HCT116 (cell line): ENCODE data around the gene R3HDM1. TPM values are rescaled to one million over a fixed set of nuclear protein-coding genes. Genes with fewer than 3 reads are reported as not detected.

Experiments
- ATAC-seq: fragments of 200-7000 bp; cut with Tn5 transposase; 2 replicates; pipeline ENCODE4 v1.9.1; 2020; ENCODE audit warnings: mild to moderate bottlenecking, moderate library complexity
- BruUV-seq: library from RNA; stranded (reverse); fragments of 400-500 nt; replicated peaks from 2 replicates; lab custom pipeline; 2021; lab: Mats Ljungman, UMichigan
- CTCF ChIA-PET: fragments of 300-600 bp; sonication (Branson Sonifier 250); formaldehyde crosslinking; loops from one replicate; lab custom pipeline; 2021; ENCODE audit warnings: antibody characterized with exemption; lab: Charles Lee
- POLR2A ChIA-PET: fragments of 300-600, 350-600 bp; sonication (Branson Sonifier 250); formaldehyde crosslinking; loops from one replicate; lab custom pipeline; 2021; ENCODE audit warnings: antibody characterized with exemption; lab: Charles Lee
- RAD21 ChIA-PET, 2 experiments: fragments of 300-600 bp; sonication (Branson Sonifier 250); formaldehyde crosslinking; loops; one replicate each; lab custom pipeline; 2023; ENCODE audit warnings: low total read pairs in 2 of 2; ENCODE audit not compliant: uncharacterized antibody in 2 of 2, unreplicated experiment in 2 of 2, low non-redundant PET in 1 of 2; lab: Charles Lee
- DNase-seq: peaks from one replicate; pipeline ENCODE4 v3.0.0-alpha.2; 2010; ENCODE audit warnings: low read depth, low spot score
- H2AFZ ChIP-seq: fragments of 200-600 bp; shearing (Covaris generic), sonication (generic); 2 replicates; pipeline ENCODE4 v1.6.1; 2017; ENCODE audit warnings: low read depth, mixed run types, mixed read lengths, antibody characterized with exemption, low read length; ENCODE audit not compliant: poor library complexity, severe bottlenecking
- H3K27ac ChIP-seq: 2 replicates; pipeline ENCODE4 v1.5.1; 2012; ENCODE audit warnings: low read depth, low read length
- H3K27me3 ChIP-seq: fragments of 200-600 bp; sonication (generic); 2 replicates; pipeline ENCODE4 v1.6.1; 2016; ENCODE audit warnings: mixed run types, low read length, mixed read lengths; ENCODE audit not compliant: insufficient read depth
- H3K36me3 ChIP-seq, 2 experiments: fragments of 200-500 bp in 1 of 2; fragments of 200-600 bp in 1 of 2; sonication (Bioruptor generic) in 1 of 2; sonication (generic) in 1 of 2; 2 replicates each; pipeline versions ENCODE4 v1.5.1 to v1.6.1; 2014 to 2016; ENCODE audit warnings: low read length in 2 of 2, inconsistent platforms in 1 of 2, mixed read lengths in 1 of 2, mixed run types in 1 of 2; ENCODE audit not compliant: insufficient read depth in 2 of 2, control insufficient read depth in 1 of 2
- H3K4me1 ChIP-seq, 2 experiments: fragments of 200-600 bp in 1 of 2; sonication (generic) in 1 of 2; 2 replicates each; pipeline versions ENCODE4 v1.5.1 to v1.6.1; 2012 to 2017; ENCODE audit warnings: low read length in 2 of 2, inconsistent platforms in 1 of 2, mild to moderate bottlenecking in 1 of 2, mixed read lengths in 1 of 2, mixed run types in 1 of 2, moderate library complexity in 1 of 2; ENCODE audit not compliant: insufficient read depth in 2 of 2, control insufficient read depth in 1 of 2
- H3K4me2 ChIP-seq: fragments of 200-600 bp; sonication (generic); 2 replicates; pipeline ENCODE4 v1.6.1; 2017; ENCODE audit warnings: mixed run types, low read length, mixed read lengths
- H3K4me3 ChIP-seq, 2 experiments: fragments of 200-600 bp in 1 of 2; sonication (generic) in 1 of 2; replicated peaks in 1 of 2; 2 replicates each; pipeline ENCODE4 v1.5.1; 2011 to 2016; ENCODE audit warnings: low read length in 2 of 2, control low read depth in 1 of 2, low read depth in 1 of 2, mild to moderate bottlenecking in 1 of 2, mixed read lengths in 1 of 2, mixed run types in 1 of 2
- H3K79me2 ChIP-seq: fragments of 200-600 bp; sonication (generic); 2 replicates; pipeline ENCODE4 v1.6.1; 2017; ENCODE audit warnings: mild to moderate bottlenecking, mixed run types, low read length, moderate library complexity, mixed read lengths; ENCODE audit not compliant: insufficient read depth
- H3K9ac ChIP-seq: fragments of 200-600 bp; sonication (generic); 2 replicates; pipeline ENCODE4 v1.6.1; 2016; ENCODE audit warnings: low read length, mixed read lengths
- H3K9me2 ChIP-seq: fragments of 200-600 bp; sonication (generic), shearing (Covaris generic); 2 replicates; pipeline ENCODE4 v1.6.1; 2017; ENCODE audit warnings: mixed run types, mild to moderate bottlenecking, moderate library complexity; ENCODE audit not compliant: insufficient read depth
- H3K9me3 ChIP-seq, 2 experiments: fragments of 200-500 bp in 1 of 2; fragments of 200-600 bp in 1 of 2; sonication (Bioruptor generic) in 1 of 2; sonication (generic) in 1 of 2; 2 replicates each; pipeline ENCODE4 v1.6.1; 2014 to 2017; ENCODE audit warnings: low read length in 2 of 2, mixed read lengths in 2 of 2, inconsistent platforms in 1 of 2, low read depth in 1 of 2, mild to moderate bottlenecking in 1 of 2, mixed run types in 1 of 2, moderate library complexity in 1 of 2; ENCODE audit not compliant: control insufficient read depth in 1 of 2, insufficient read depth in 1 of 2
- H4K20me1 ChIP-seq: fragments of 200-600 bp; sonication (generic), shearing (Covaris generic); 2 replicates; pipeline ENCODE4 v1.6.1; 2017; ENCODE audit warnings: mixed run types, mild to moderate bottlenecking, moderate library complexity; ENCODE audit not compliant: insufficient read depth
- CBX3 ChIP-seq: IDR thresholded peaks from 2 replicates; pipeline ENCODE4 v1.6.1; 2012; ENCODE audit warnings: low read depth
- CEBPB ChIP-seq: IDR thresholded peaks from 2 replicates; pipeline ENCODE4 v1.6.1; 2012; ENCODE audit warnings: low read depth
- EGR1 ChIP-seq: IDR thresholded peaks from 2 replicates; pipeline ENCODE4 v1.6.1; 2012; ENCODE audit warnings: low read depth
- ELF1 ChIP-seq: IDR thresholded peaks from 2 replicates; pipeline ENCODE4 v1.6.1; 2012; ENCODE audit warnings: low read depth, borderline replicate concordance
- EZH2 ChIP-seq: fragments of 200-600 bp; sonication (generic); IDR thresholded peaks from 2 replicates; pipeline ENCODE4 v1.6.1; 2017; ENCODE audit warnings: antibody characterized with exemption, mixed run types
- EZH2phosphoT487 ChIP-seq: fragments of 200-600 bp; IDR thresholded peaks from 2 replicates; pipeline ENCODE4 v1.6.1; 2018; ENCODE audit warnings: antibody characterized with exemption, borderline replicate concordance
- FOSL1 ChIP-seq: IDR thresholded peaks from 2 replicates; pipeline ENCODE4 v1.6.1; 2012; ENCODE audit warnings: low read depth
- JUND ChIP-seq: IDR thresholded peaks from 2 replicates; pipeline ENCODE4 v1.6.1; 2012
- POLR2A ChIP-seq: IDR thresholded peaks from 2 replicates; pipeline ENCODE4 v1.7.0; 2011; ENCODE audit warnings: borderline replicate concordance; ENCODE audit not compliant: insufficient read depth, insufficient read length; ENCODE audit errors: extremely low read depth
- POLR2AphosphoS5 ChIP-seq: IDR thresholded peaks from 2 replicates; pipeline ENCODE4 v1.6.1; 2011; ENCODE audit warnings: mild to moderate bottlenecking, low read depth, low read length, moderate library complexity
- RAD21 ChIP-seq: IDR thresholded peaks from 2 replicates; pipeline ENCODE4 v1.6.1; 2012; ENCODE audit warnings: low read depth, mild to moderate bottlenecking
- SRF ChIP-seq: IDR thresholded peaks from 2 replicates; pipeline ENCODE4 v1.6.1; 2012; ENCODE audit warnings: low read depth
- YY1 ChIP-seq: IDR thresholded peaks from 2 replicates; pipeline ENCODE4 v1.6.1; 2011; ENCODE audit warnings: low read length, low read depth, moderate library complexity, mild to moderate bottlenecking; ENCODE audit not compliant: insufficient replicate concordance; ENCODE audit errors: extremely low read depth
- ZFX ChIP-seq: fragments of 450-650 bp; IDR thresholded peaks from 2 replicates; pipeline ENCODE4 v1.6.1; 2017
- ZNF274 ChIP-seq: fragments of 200-500 bp; sonication (Bioruptor generic); IDR thresholded peaks from 2 replicates; pipeline ENCODE4 v1.6.1; 2014; ENCODE audit warnings: mild to moderate bottlenecking, low read depth, low read length, inconsistent platforms
- intact Hi-C: fragments of 100-400 bp; cut with micrococcal nuclease; formaldehyde crosslinking; loops from 2 replicates; pipeline ENCODE4 v1.10.0; 2022
- total RNA-seq: library from RNA; stranded (reverse); gene quantifications from one replicate; pipeline ENCODE4 v1.2.1, GENCODE V29; 2021; ENCODE audit not compliant: unreplicated experiment
- TF ChIP-seq, protein P1 (sequence below): IDR thresholded peaks from 2 replicates; pipeline ENCODE4 v1.6.1; 2011; ENCODE audit warnings: mild to moderate bottlenecking, low read length, moderate library complexity; ENCODE audit not compliant: insufficient replicate concordance; ENCODE audit errors: extremely low read depth
- TF ChIP-seq, protein P2 (sequence below): IDR thresholded peaks from 2 replicates; pipeline ENCODE4 v1.6.1; 2012
- TF ChIP-seq, protein P3 (sequence below): IDR thresholded peaks from 2 replicates; pipeline ENCODE4 v1.6.1; 2012

R3HDM1 gene
- total RNA-seq, 1 experiment from 2014 or later, result 43.1 TPM

DNA sequence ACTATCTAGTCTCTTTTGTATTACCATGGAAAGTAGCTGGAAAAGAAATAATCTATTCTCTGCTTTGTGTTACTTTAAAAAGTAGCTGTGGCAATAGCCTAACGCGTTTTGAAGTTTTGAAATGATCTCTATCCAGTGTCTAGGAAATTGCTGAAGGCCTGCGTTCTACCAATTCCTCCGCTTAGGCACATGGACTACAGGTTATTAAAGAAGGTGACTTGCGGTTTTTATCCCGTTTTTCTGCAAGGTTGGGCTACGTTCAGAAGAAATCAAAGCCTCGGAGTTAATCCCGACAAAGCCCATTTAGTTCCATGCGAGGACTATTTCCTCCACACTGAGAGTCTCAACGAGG is 209.7 kb downstream of the R3HDM1 start:
- H3K9me3 ChIP-seq, result no peaks in the 10 kb centered on the region
- DNase-seq, result no peak
- no peak overlapping the region for H3K9ac ChIP-seq
- H3K9me2 ChIP-seq, result no peaks in the 10 kb centered on the region
- POLR2A ChIA-PET, result no interaction called here
- H3K36me3 ChIP-seq, result no peaks in the 10 kb centered on the region; a peak in 2 of 4 replicates
- intact Hi-C loops, result no loop called here
- CTCF ChIA-PET, result interaction anchor here (0.7 kb wide), 2 partner anchors 9 to 15 kb away, joined by 3 read pairs; no protein-coding TSS in a partner anchor
- H3K4me2 ChIP-seq, result 0 out of 2 replicates have a peak overlapping the region, but pooled peaks have one; percentile 17
- RAD21 ChIA-PET, result interaction anchor here in 1 of 2 experiments (0.7 kb wide), 1 partner anchor 646 kb away, joined by 8 read pairs; no protein-coding TSS in a partner anchor
- H2AFZ ChIP-seq, result peak overlapping the region; percentile 92
- H4K20me1 ChIP-seq, result no peaks in the 10 kb centered on the region
- no peak for ATAC-seq
- H3K4me1 ChIP-seq, result peaks cover 6 to 18% of the 10 kb centered on the region in 2 experiments; a peak in 3 of 4 replicates
- TF ChIP-seq POLR2AphosphoS5, result no peak
- TF ChIP-seq, protein P1, sequence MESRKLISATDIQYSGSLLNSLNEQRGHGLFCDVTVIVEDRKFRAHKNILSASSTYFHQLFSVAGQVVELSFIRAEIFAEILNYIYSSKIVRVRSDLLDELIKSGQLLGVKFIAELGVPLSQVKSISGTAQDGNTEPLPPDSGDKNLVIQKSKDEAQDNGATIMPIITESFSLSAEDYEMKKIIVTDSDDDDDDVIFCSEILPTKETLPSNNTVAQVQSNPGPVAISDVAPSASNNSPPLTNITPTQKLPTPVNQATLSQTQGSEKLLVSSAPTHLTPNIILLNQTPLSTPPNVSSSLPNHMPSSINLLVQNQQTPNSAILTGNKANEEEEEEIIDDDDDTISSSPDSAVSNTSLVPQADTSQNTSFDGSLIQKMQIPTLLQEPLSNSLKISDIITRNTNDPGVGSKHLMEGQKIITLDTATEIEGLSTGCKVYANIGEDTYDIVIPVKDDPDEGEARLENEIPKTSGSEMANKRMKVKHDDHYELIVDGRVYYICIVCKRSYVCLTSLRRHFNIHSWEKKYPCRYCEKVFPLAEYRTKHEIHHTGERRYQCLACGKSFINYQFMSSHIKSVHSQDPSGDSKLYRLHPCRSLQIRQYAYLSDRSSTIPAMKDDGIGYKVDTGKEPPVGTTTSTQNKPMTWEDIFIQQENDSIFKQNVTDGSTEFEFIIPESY, result no peak
- TF ChIP-seq YY1, result no peak
- TF ChIP-seq JUND, result no peak
- TF ChIP-seq, protein P2, sequence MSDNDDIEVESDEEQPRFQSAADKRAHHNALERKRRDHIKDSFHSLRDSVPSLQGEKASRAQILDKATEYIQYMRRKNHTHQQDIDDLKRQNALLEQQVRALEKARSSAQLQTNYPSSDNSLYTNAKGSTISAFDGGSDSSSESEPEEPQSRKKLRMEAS, result no peak
- TF ChIP-seq EZH2phosphoT487, result no peak
- no peak for TF ChIP-seq CEBPB
- no peak for TF ChIP-seq ZFX
- no peak for TF ChIP-seq SRF
- TF ChIP-seq RAD21, result no peak
- TF ChIP-seq, protein P3, sequence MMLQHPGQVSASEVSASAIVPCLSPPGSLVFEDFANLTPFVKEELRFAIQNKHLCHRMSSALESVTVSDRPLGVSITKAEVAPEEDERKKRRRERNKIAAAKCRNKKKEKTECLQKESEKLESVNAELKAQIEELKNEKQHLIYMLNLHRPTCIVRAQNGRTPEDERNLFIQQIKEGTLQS, result no peak
- no peak for TF ChIP-seq FOSL1
- no peak for TF ChIP-seq ELF1
- no peak for TF ChIP-seq CBX3
- no peak for TF ChIP-seq POLR2A
- no peak for TF ChIP-seq EZH2
- no peak for TF ChIP-seq EGR1
- no peak for TF ChIP-seq ZNF274
- peaks cover 42% of the 10 kb centered on the region for H3K79me2 ChIP-seq
- H3K4me3 ChIP-seq, result no peak overlapping the region
- no peaks in the 10 kb centered on the region for H3K27me3 ChIP-seq
- H3K27ac ChIP-seq, result no peak overlapping the region
- no TSS peak for BruUV-seq
